GM21737 (cell line): Measurements from ENCODE around the gene OR4K14.
"Not testable (repeated sequence)": the region's sequence is repeated elsewhere in the genome, so short reads cannot be mapped to it uniquely, and the experiment has no call there.

Experiments used
- ATAC-seq: cut with Tn5 transposase; IDR thresholded peaks from one replicate; pipeline ENCODE4 v1.9.1; 2021; ENCODE audit warnings: mild to moderate bottlenecking, moderate library complexity; ENCODE audit not compliant: unreplicated experiment

OR4K14 gene, protein sequence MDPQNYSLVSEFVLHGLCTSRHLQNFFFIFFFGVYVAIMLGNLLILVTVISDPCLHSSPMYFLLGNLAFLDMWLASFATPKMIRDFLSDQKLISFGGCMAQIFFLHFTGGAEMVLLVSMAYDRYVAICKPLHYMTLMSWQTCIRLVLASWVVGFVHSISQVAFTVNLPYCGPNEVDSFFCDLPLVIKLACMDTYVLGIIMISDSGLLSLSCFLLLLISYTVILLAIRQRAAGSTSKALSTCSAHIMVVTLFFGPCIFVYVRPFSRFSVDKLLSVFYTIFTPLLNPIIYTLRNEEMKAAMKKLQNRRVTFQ

GRCh38 chr14:20019257-20019865 is at the start of gene OR4K14:
TSS of gene OR4K14 (minus strand) at chr14:20019307. CDS start at chr14:20015193, 4,114 bp downstream.
- ATAC-seq: no peak

DNA sequence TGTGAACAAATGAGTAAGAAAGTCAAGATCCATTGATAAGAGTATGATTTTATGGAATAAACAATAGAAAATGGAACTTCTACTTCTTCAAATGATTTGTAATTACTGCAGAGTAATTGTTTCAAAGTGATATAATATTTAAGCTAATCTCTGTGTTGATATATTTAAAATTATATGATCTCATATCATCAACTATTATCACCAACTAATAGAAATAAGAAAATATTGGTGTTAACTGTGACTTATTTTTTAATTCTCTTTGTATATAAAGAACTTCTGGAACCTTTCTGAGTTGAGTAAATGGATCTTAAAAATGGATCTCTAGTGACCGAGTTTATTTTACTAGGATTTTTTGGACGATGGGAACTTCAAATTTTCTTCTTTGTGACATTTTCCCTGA is 40.6 kb upstream of the OR4K14 start, which contains the start of gene OR4L1:
TSS of gene OR4L1 (plus strand) at position 301 of the 400 bp plus-strand sequence. CDS start at position 301, 0 bp downstream.
- ATAC-seq: no peak

DNA sequence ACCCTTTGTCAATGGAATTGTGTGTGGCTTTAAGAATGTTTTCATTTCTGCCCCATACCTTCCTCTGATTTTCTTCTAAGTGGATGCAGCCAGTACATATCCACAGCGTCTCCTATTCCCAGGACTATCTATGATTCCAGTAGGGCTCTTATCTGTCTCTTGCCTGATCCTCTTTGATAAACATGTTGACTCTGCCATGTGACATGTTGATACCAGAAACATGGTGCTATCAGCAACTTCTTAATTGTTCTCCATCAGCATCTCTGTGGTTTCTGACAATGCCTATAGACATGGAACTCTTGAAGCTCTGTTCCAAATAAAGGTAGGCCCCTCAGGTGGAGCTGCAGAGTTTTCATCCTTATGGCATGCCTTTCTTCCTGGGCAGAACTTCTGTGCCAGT is 29.1 kb upstream of the OR4K14 start:
- ATAC-seq: no peak

DNA sequence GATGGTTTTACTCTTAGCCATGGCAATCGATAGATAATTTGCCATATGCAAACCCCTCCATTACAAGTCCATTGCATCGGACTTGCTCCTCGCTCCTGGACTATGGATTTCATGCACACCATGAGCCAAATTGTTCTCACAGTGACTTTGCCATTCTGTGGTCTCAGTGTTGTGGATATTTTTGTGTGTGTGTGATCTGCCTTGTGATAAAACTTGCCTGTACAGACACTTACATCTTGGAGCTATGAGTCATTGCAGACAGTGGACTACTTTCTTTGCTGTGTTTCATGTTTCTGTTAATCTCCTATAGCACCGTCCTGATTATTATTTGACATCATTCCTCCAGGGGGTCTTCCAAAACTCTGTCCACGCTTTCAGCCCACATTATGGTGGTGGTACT is 25.1 kb upstream of the OR4K14 start:
- no peak for ATAC-seq

GRCh38 chr14:20035938-20036337 is 16.8 kb upstream of the OR4K14 start, which contains the start of gene OR4K13:
TSS of gene OR4K13 (minus strand) at chr14:20036038. CDS start at chr14:20034758, 1,280 bp downstream.
- ATAC-seq: no peak

- no peak for ATAC-seq
Measured at GRCh38 chr14:20035449-20035848, 16.3 kb upstream of the OR4K14 start.

DNA sequence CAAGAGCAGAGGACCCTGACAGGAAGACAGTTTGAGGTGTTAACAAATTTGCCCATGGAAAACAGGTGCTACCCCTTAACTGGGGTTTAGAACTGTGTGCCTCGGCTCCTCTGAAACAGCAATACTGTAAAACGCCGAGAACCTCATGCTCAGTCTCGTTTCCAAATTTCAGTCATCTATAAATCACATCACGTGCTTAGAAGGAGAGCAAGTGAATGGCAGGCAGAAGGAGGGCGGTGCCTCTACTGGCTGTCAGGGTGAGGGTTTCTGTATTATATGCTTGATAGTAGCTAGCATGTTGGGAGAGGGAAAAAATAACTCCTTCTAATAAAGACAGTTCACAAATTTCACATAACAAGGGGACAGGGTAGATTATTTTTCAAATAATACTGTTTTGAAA is 12.0 kb upstream of the OR4K14 start:
- no peak for ATAC-seq

GRCh38 chr14:20008156-20008555 is 11.0 kb downstream of the OR4K14 start:
- no peak for ATAC-seq

DNA sequence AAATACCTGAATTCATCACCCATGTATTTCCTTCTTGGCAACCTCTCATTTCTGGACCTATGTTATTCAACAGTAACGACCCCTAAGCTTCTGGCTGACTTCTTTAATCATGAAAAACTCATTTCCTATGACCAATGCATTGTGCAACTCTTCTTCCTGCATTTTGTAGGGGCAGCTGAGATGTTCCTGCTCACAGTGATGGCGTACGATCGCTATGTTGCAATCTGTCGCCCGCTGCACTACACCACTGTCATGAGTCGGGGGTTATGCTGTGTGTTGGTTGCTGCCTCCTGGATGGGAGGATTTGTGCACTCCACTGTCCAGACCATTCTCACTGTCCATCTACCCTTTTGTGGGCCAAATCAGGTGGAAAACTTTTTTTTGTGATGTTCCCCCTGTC is 16.8 kb downstream of the OR4K14 start:
- ATAC-seq: no peak

- ATAC-seq: no peak
Measured at GRCh38 chr14:20001863-20002262, 17.2 kb downstream of the OR4K14 start, which contains the start of gene OR4Q2. TSS of gene OR4Q2 (plus strand) at chr14:20002163.

DNA sequence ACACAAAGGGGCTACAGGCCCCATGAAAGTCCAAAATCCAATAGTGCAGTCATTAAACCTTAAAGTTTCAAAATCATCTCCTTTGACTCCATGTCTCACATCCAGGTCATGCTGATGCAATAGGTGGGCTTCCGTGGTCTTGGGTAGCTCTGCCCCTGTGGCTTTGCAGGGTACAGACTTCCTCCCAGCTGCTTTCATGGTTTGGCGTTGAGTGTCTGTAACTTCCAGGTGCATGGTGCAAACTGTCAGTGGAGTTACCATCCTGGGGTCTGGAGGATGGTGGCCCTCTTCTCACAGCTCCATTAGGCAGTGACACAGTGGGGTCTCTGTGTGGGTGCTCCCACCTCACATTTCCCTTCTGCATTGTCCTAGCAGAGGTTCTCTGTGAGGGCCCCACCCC is 25.7 kb downstream of the OR4K14 start:
- no peak for ATAC-seq

DNA sequence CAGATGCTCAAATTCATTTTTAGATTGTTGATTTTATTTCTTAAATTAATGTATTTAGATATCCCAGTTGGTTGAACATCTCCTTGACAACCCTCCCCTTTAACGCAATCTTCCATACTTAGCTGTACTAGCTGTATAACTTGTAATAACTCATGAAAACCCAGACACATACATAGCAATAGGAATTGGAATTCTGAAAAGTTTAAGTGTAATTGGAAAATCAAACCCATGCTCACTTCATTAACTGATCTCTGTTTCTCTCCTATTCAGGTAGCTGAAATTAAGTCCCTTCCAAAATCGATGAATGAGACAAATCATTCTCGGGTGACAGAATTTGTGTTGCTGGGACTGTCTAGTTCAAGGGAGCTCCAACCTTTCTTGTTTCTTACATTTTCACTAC is 43.8 kb downstream of the OR4K14 start, which contains the start of gene OR4K15:
TSS of gene OR4K15 (plus strand) at position 301 of the 400 bp plus-strand sequence. CDS start at position 301, 0 bp downstream.
- no peak for ATAC-seq

DNA sequence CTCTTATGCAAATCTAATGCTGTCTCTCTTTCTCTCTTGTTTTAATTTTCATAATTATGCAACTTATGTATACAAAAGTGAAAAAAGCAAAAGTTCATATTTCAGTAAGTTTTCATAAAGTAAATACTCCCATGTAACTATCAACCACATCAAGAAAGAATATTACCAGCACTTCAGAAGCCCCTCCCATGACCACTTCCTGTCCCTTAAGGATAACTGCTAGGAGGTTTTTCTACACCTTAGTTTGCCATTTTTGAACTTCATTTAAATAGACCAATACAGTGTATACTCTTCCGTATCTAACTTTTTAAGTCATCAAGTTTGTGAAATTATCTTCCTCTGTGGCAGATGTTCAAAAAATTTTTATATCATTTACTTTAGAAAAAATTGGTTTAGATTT is 44.3 kb downstream of the OR4K14 start:
- ATAC-seq: no peak

- not testable (repeated sequence) for ATAC-seq
Measured at GRCh38 chr14:19969735-19970134, 49.4 kb downstream of the OR4K14 start.
